AG09309 (cell line): Measurements from ENCODE around the gene PPP5C.
"Not testable (repeated sequence)": the region's sequence is repeated elsewhere in the genome, so short reads cannot be mapped to it uniquely, and the experiment has no call there.

ENCODE experiments used
- DNase-seq: peaks from one replicate; pipeline ENCODE4 v3.0.0-alpha.2; 2010; ENCODE audit warnings: low read depth
- H3K4me3 ChIP-seq: 2 replicates; pipeline ENCODE4 v1.5.1; 2011; ENCODE audit warnings: mild to moderate bottlenecking, low read depth, low read length, moderate library complexity; ENCODE audit not compliant: control insufficient read depth
- TF ChIP-seq, protein P1 (sequence below): IDR thresholded peaks from 2 replicates; pipeline ENCODE4 v1.5.1; 2011; ENCODE audit warnings: mild to moderate bottlenecking, low read depth, low read length, inconsistent platforms; ENCODE audit not compliant: insufficient read depth, control insufficient read depth; ENCODE audit errors: missing control alignments

The PPP5C gene

GRCh38 chr19:46303691-46304397 is 43.0 kb upstream of the PPP5C start:
- TF ChIP-seq, protein P1, sequence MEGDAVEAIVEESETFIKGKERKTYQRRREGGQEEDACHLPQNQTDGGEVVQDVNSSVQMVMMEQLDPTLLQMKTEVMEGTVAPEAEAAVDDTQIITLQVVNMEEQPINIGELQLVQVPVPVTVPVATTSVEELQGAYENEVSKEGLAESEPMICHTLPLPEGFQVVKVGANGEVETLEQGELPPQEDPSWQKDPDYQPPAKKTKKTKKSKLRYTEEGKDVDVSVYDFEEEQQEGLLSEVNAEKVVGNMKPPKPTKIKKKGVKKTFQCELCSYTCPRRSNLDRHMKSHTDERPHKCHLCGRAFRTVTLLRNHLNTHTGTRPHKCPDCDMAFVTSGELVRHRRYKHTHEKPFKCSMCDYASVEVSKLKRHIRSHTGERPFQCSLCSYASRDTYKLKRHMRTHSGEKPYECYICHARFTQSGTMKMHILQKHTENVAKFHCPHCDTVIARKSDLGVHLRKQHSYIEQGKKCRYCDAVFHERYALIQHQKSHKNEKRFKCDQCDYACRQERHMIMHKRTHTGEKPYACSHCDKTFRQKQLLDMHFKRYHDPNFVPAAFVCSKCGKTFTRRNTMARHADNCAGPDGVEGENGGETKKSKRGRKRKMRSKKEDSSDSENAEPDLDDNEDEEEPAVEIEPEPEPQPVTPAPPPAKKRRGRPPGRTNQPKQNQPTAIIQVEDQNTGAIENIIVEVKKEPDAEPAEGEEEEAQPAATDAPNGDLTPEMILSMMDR = no peak
- H3K4me3 ChIP-seq = no peak overlapping the region
- no peak for DNase-seq

- TF ChIP-seq, protein P1 = no peak
- no peak for DNase-seq
- H3K4me3 ChIP-seq = no peak overlapping the region
Measured at GRCh38 chr19:46306501-46306900, 40.4 kb upstream of the PPP5C start.

GRCh38 chr19:46308510-46308909 is 38.4 kb upstream of the PPP5C start:
- no peak for DNase-seq
- H3K4me3 ChIP-seq = no peak overlapping the region
- TF ChIP-seq, protein P1 = no peak

DNA sequence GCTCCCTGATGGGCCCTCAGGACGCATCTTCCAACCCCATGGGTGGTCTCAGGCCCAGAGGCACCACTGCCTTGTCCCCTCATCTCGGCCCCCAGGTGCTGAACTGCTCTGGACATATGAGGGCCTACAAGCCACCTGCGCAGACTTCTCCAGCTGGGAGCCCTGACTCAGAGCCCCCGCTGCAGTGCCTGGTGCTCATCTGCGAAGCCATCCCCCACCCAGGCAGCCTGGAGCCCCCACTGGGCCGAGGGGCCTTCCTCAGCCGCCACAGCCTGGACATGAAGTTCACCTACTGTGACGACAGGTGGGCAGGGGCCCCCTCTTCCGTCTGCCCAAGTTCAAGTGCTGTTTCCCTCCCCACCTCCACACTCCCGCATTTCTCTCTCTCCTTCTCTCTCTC is 37.8 kb upstream of the PPP5C start:
- DNase-seq = no peak
- H3K4me3 ChIP-seq = no peak overlapping the region
- TF ChIP-seq, protein P1 = no peak

- no peak overlapping the region for H3K4me3 ChIP-seq
- TF ChIP-seq, protein P1 = no peak
- no peak for DNase-seq
Measured at GRCh38 chr19:46311444-46311843, 35.4 kb upstream of the PPP5C start.

GRCh38 chr19:46313540-46314469 is 33.1 kb upstream of the PPP5C start:
- not testable (repeated sequence) for H3K4me3 ChIP-seq

DNA sequence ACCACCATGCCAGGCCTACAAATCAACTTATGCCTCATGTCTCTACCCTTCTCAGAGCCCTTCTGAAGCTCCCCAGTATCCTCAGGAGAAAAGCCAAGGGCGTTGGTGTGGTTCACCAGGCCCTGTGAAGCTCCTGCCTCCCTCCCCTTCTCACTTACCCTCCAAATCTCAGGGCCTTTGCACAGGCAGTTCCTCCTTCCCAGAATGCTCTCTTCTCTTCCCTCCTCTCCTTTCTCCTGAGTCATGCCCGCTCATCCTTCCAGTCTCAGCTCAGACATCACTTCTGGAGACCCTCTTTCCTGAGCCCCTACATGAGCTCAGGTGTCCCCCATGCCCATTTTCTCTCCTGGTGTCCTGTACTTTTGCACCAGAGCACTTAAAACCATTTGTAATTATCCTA is 29.5 kb upstream of the PPP5C start:
- no peak overlapping the region for H3K4me3 ChIP-seq
- TF ChIP-seq, protein P1 = no peak
- no peak for DNase-seq

More at GRCh38 chr19:46313540-46314469, 33.1 kb upstream of the PPP5C start:
- not testable (repeated sequence) for DNase-seq
